ENCODE measurements around the gene DTWD1. TPM values are rescaled to one million over a fixed set of nuclear protein-coding genes. Genes with fewer than 3 reads are reported as not detected.

The DTWD1 gene
- total RNA-seq, 1 experiment from 2014 or later, result 32.5 TPM

GRCh38 chr15:49604625-49605409 lies 16.0 kb upstream of the DTWD1 start:
- Mint-ChIP-seq H3K4me3 (no peak overlapping the region), H3K27me3 (ENCODE audit: low read depth) (no peaks in the 10 kb centered on the region; the same call in 1 of the 2 replicates), H3K4me1 (no peaks in the 10 kb centered on the region), H3K9me3 (peaks cover 30% of the 10 kb centered on the region), H3K36me3 (peaks cover 8% of the 10 kb centered on the region; the same call in 1 of the 2 replicates), H3K27ac (no peak overlapping the region)
- ChIA-PET CTCF (no interaction called here), POLR2A (no interaction called here)
- no peak for DNase-seq (ENCODE audit: low spot score)
- ATAC-seq, result no peak
- TF ChIP-seq SOX15 (CRISPR knock-in tag; IDR thresholded peaks at IDR 0.05) (no peak), TP53 (CRISPR knock-in tag; IDR thresholded peaks at IDR 0.05) (no peak), PRDM15 (CRISPR knock-in tag; IDR thresholded peaks at IDR 0.05) (no peak), ATF6 (CRISPR knock-in tag; IDR thresholded peaks at IDR 0.05) (no peak), GRHL2 (CRISPR knock-in tag; IDR thresholded peaks at IDR 0.05; ENCODE audit: insufficient replicate concordance, severe bottlenecking) (no peak), SP1 (CRISPR knock-in tag; conservative IDR thresholded peaks at IDR 0.05) (no peak), SMAD3 (CRISPR knock-in tag; IDR thresholded peaks at IDR 0.05; ENCODE audit: borderline replicate concordance) (no peak), ELF4 (CRISPR knock-in tag; IDR thresholded peaks at IDR 0.05; ENCODE audit: low read depth) (no peak)
- TF ChIP-seq, protein P1, sequence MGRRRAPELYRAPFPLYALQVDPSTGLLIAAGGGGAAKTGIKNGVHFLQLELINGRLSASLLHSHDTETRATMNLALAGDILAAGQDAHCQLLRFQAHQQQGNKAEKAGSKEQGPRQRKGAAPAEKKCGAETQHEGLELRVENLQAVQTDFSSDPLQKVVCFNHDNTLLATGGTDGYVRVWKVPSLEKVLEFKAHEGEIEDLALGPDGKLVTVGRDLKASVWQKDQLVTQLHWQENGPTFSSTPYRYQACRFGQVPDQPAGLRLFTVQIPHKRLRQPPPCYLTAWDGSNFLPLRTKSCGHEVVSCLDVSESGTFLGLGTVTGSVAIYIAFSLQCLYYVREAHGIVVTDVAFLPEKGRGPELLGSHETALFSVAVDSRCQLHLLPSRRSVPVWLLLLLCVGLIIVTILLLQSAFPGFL (CRISPR knock-in tag; IDR thresholded peaks at IDR 0.05; ENCODE audit: borderline replicate concordance), result no peak
- TF ChIP-seq, protein P2, sequence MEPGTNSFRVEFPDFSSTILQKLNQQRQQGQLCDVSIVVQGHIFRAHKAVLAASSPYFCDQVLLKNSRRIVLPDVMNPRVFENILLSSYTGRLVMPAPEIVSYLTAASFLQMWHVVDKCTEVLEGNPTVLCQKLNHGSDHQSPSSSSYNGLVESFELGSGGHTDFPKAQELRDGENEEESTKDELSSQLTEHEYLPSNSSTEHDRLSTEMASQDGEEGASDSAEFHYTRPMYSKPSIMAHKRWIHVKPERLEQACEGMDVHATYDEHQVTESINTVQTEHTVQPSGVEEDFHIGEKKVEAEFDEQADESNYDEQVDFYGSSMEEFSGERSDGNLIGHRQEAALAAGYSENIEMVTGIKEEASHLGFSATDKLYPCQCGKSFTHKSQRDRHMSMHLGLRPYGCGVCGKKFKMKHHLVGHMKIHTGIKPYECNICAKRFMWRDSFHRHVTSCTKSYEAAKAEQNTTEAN (CRISPR knock-in tag; IDR thresholded peaks at IDR 0.05), result no peak
- TF ChIP-seq, protein P3, sequence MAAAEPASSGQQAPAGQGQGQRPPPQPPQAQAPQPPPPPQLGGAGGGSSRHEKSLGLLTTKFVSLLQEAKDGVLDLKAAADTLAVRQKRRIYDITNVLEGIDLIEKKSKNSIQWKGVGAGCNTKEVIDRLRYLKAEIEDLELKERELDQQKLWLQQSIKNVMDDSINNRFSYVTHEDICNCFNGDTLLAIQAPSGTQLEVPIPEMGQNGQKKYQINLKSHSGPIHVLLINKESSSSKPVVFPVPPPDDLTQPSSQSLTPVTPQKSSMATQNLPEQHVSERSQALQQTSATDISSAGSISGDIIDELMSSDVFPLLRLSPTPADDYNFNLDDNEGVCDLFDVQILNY (CRISPR knock-in tag; IDR thresholded peaks at IDR 0.05), result no peak
- TF ChIP-seq, protein P4, sequence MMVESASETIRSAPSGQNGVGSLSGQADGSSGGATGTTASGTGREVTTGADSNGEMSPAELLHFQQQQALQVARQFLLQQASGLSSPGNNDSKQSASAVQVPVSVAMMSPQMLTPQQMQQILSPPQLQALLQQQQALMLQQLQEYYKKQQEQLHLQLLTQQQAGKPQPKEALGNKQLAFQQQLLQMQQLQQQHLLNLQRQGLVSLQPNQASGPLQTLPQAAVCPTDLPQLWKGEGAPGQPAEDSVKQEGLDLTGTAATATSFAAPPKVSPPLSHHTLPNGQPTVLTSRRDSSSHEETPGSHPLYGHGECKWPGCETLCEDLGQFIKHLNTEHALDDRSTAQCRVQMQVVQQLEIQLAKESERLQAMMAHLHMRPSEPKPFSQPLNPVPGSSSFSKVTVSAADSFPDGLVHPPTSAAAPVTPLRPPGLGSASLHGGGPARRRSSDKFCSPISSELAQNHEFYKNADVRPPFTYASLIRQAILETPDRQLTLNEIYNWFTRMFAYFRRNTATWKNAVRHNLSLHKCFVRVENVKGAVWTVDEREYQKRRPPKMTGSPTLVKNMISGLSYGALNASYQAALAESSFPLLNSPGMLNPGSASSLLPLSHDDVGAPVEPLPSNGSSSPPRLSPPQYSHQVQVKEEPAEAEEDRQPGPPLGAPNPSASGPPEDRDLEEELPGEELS (CRISPR knock-in tag; IDR thresholded peaks at IDR 0.05), result no peak
- TF ChIP-seq, protein P5, sequence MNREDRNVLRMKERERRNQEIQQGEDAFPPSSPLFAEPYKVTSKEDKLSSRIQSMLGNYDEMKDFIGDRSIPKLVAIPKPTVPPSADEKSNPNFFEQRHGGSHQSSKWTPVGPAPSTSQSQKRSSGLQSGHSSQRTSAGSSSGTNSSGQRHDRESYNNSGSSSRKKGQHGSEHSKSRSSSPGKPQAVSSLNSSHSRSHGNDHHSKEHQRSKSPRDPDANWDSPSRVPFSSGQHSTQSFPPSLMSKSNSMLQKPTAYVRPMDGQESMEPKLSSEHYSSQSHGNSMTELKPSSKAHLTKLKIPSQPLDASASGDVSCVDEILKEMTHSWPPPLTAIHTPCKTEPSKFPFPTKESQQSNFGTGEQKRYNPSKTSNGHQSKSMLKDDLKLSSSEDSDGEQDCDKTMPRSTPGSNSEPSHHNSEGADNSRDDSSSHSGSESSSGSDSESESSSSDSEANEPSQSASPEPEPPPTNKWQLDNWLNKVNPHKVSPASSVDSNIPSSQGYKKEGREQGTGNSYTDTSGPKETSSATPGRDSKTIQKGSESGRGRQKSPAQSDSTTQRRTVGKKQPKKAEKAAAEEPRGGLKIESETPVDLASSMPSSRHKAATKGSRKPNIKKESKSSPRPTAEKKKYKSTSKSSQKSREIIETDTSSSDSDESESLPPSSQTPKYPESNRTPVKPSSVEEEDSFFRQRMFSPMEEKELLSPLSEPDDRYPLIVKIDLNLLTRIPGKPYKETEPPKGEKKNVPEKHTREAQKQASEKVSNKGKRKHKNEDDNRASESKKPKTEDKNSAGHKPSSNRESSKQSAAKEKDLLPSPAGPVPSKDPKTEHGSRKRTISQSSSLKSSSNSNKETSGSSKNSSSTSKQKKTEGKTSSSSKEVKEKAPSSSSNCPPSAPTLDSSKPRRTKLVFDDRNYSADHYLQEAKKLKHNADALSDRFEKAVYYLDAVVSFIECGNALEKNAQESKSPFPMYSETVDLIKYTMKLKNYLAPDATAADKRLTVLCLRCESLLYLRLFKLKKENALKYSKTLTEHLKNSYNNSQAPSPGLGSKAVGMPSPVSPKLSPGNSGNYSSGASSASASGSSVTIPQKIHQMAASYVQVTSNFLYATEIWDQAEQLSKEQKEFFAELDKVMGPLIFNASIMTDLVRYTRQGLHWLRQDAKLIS (CRISPR knock-in tag; IDR thresholded peaks at IDR 0.05; ENCODE audit: borderline replicate concordance), result no peak
- TF ChIP-seq, protein P6, sequence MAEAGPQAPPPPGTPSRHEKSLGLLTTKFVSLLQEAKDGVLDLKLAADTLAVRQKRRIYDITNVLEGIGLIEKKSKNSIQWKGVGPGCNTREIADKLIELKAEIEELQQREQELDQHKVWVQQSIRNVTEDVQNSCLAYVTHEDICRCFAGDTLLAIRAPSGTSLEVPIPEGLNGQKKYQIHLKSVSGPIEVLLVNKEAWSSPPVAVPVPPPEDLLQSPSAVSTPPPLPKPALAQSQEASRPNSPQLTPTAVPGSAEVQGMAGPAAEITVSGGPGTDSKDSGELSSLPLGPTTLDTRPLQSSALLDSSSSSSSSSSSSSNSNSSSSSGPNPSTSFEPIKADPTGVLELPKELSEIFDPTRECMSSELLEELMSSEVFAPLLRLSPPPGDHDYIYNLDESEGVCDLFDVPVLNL (CRISPR knock-in tag; IDR thresholded peaks at IDR 0.05; ENCODE audit: borderline replicate concordance, low read depth), result no peak

Measured in WTC11 (cell line).